ENCODE data around the gene NEURL1.

NEURL1 gene

GRCh38 chr10:103587073-103587472, 93.6 kb downstream of the NEURL1 start:
- no peak overlapping the region for H3K9ac ChIP-seq (ENCODE audit: low read length)
- no peak overlapping the region for H2BK12ac ChIP-seq (ENCODE audit: low read length in 2 of 2)
- H3K4me1 ChIP-seq (ENCODE audit: control insufficient read depth, insufficient read depth, low read depth, low read length), result peaks cover 5% of the 10 kb centered on the region
- no peak overlapping the region for H3K27ac ChIP-seq (ENCODE audit: low read length, poor library complexity, severe bottlenecking)
- no peak overlapping the region for H2BK120ac ChIP-seq (ENCODE audit: low read depth, low read length)
- DNase-seq, result no peak
- no peak overlapping the region for H4K91ac ChIP-seq (ENCODE audit: low read length)
- no peak overlapping the region for H4K8ac ChIP-seq (ENCODE audit: low read length)
- no peak overlapping the region for H2AK5ac ChIP-seq (ENCODE audit: low read length, severe bottlenecking)
- H3K4me3 ChIP-seq (ENCODE audit: insufficient read depth in 1 of 2, low read depth in 1 of 2, low read length in 2 of 2), result no peak overlapping the region
- no peaks in the 10 kb centered on the region for H3K79me1 ChIP-seq (replicated peaks; ENCODE audit: low read length, poor library complexity, severe bottlenecking)
- H2BK5ac ChIP-seq (ENCODE audit: low read depth, low read length, poor library complexity, severe bottlenecking), result no peak overlapping the region
- no peak overlapping the region for H2AFZ ChIP-seq (ENCODE audit: low read depth, low read length)
- no peaks in the 10 kb centered on the region for H3K9me3 ChIP-seq (ENCODE audit: control insufficient read depth, low read length)
- no peak overlapping the region for H3K18ac ChIP-seq (ENCODE audit: low read depth in 1 of 2, low read length in 2 of 2)
- no peak overlapping the region for H3K23ac ChIP-seq (ENCODE audit: low read length in 2 of 2)
- no peak overlapping the region for H3K4ac ChIP-seq (ENCODE audit: low read depth in 1 of 2, low read length in 2 of 2)
- H3K27me3 ChIP-seq (ENCODE audit: control insufficient read depth in 1 of 2, insufficient read depth in 1 of 2, low read length in 2 of 2), result peaks cover 33 to 34% of the 10 kb centered on the region in 2 experiments
- H2BK15ac ChIP-seq (ENCODE audit: low read depth, poor library complexity, severe bottlenecking), result no peak overlapping the region
- H3K36me3 ChIP-seq (ENCODE audit: control insufficient read depth in 1 of 2, insufficient read depth in 2 of 2, low read depth in 1 of 2, low read length in 2 of 2), result peaks cover 0 to 3% of the 10 kb centered on the region in 2 experiments
- no peak overlapping the region for H3K4me2 ChIP-seq (ENCODE audit: low read length, poor library complexity, severe bottlenecking)
- no peak overlapping the region for H3K14ac ChIP-seq (ENCODE audit: low read length in 2 of 2)

GRCh38 chr10:103589074-103589630, 95.6 kb downstream of the NEURL1 start:
- Histone ChIP-seq H2BK120ac (ENCODE audit: low read depth, low read length) (no peak overlapping the region), H3K14ac (ENCODE audit: low read length in 2 of 2) (peak overlapping the region in 1 of 2 experiments; percentile 19), H3K18ac (ENCODE audit: low read depth in 1 of 2, low read length in 2 of 2) (no peak overlapping the region), H3K4me1 (ENCODE audit: control insufficient read depth, insufficient read depth, low read depth, low read length) (peaks cover 2% of the 10 kb centered on the region), H3K23ac (ENCODE audit: low read length in 2 of 2) (no peak overlapping the region), H3K27ac (ENCODE audit: low read length, poor library complexity, severe bottlenecking) (no peak overlapping the region), H4K8ac (ENCODE audit: low read length) (no peak overlapping the region), H2AFZ (ENCODE audit: low read depth, low read length) (no peak overlapping the region), H3K4me2 (ENCODE audit: low read length, poor library complexity, severe bottlenecking) (no peak overlapping the region), H2AK5ac (ENCODE audit: low read length, severe bottlenecking) (no peak overlapping the region), H4K91ac (ENCODE audit: low read length) (no peak overlapping the region), H3K4me3 (ENCODE audit: insufficient read depth in 1 of 2, low read depth in 1 of 2, low read length in 2 of 2) (no peak overlapping the region), H2BK5ac (ENCODE audit: low read depth, low read length, poor library complexity, severe bottlenecking) (no peak overlapping the region), H3K9ac (ENCODE audit: low read length) (no peak overlapping the region), H2BK15ac (ENCODE audit: low read depth, poor library complexity, severe bottlenecking) (no peak overlapping the region), H3K27me3 (ENCODE audit: control insufficient read depth in 1 of 2, insufficient read depth in 1 of 2, low read length in 2 of 2) (peaks cover 13 to 30% of the 10 kb centered on the region in 2 experiments), H3K36me3 (ENCODE audit: control insufficient read depth in 1 of 2, insufficient read depth in 2 of 2, low read depth in 1 of 2, low read length in 2 of 2) (peaks cover 3% of the 10 kb centered on the region in 2 experiments), H3K79me1 (replicated peaks; ENCODE audit: low read length, poor library complexity, severe bottlenecking) (no peaks in the 10 kb centered on the region), H3K9me3 (ENCODE audit: control insufficient read depth, low read length) (no peaks in the 10 kb centered on the region), H2BK12ac (ENCODE audit: low read length in 2 of 2) (no peak overlapping the region), H3K4ac (ENCODE audit: low read depth in 1 of 2, low read length in 2 of 2) (no peak overlapping the region)
- 92% methylated on average over 15 of the region's 15 CpGs for WGBS
- DNase-seq, result no peak

DNA sequence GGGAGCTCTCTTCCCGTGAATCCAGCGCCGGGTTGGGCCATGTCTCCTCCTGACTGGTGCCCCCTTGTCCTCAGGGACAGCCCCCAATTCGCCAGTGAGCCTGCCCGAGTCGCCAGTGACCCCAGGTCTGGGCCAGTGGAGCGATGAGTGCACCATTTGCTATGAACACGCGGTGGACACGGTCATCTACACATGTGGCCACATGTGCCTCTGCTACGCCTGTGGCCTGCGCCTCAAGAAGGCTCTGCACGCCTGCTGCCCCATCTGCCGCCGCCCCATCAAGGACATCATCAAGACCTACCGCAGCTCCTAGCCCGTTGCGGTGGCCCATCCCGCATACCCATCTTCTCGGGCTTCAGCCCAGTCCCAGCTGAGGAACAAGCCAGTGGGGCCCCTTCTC, 96.6 kb downstream of the NEURL1 start:
- H3K23ac ChIP-seq (ENCODE audit: low read length in 2 of 2), result no peak overlapping the region
- DNase-seq, result no peak
- H3K36me3 ChIP-seq (ENCODE audit: control insufficient read depth in 1 of 2, insufficient read depth in 2 of 2, low read depth in 1 of 2, low read length in 2 of 2), result peaks cover 0 to 5% of the 10 kb centered on the region in 2 experiments
- H2BK15ac ChIP-seq (ENCODE audit: low read depth, poor library complexity, severe bottlenecking), result no peak overlapping the region
- no peak overlapping the region for H2AK5ac ChIP-seq (ENCODE audit: low read length, severe bottlenecking)
- H3K27me3 ChIP-seq (ENCODE audit: control insufficient read depth in 1 of 2, insufficient read depth in 1 of 2, low read length in 2 of 2), result peaks cover 4 to 34% of the 10 kb centered on the region in 2 experiments
- no peak overlapping the region for H2BK120ac ChIP-seq (ENCODE audit: low read depth, low read length)
- no peak overlapping the region for H2BK5ac ChIP-seq (ENCODE audit: low read depth, low read length, poor library complexity, severe bottlenecking)
- 93% methylated on average over 18 of the region's 20 CpGs for WGBS
- no peak overlapping the region for H3K27ac ChIP-seq (ENCODE audit: low read length, poor library complexity, severe bottlenecking)
- H3K14ac ChIP-seq (ENCODE audit: low read length in 2 of 2), result no peak overlapping the region
- no peaks in the 10 kb centered on the region for H3K79me1 ChIP-seq (replicated peaks; ENCODE audit: low read length, poor library complexity, severe bottlenecking)
- H4K8ac ChIP-seq (ENCODE audit: low read length), result no peak overlapping the region
- H2AFZ ChIP-seq (ENCODE audit: low read depth, low read length), result no peak overlapping the region
- H3K4me2 ChIP-seq (ENCODE audit: low read length, poor library complexity, severe bottlenecking), result no peak overlapping the region
- H4K91ac ChIP-seq (ENCODE audit: low read length), result no peak overlapping the region
- no peak overlapping the region for H3K9ac ChIP-seq (ENCODE audit: low read length)
- H3K18ac ChIP-seq (ENCODE audit: low read depth in 1 of 2, low read length in 2 of 2), result no peak overlapping the region
- H3K4me1 ChIP-seq (ENCODE audit: control insufficient read depth, insufficient read depth, low read depth, low read length), result no peaks in the 10 kb centered on the region
- H3K9me3 ChIP-seq (ENCODE audit: control insufficient read depth, low read length), result no peaks in the 10 kb centered on the region
- no peak overlapping the region for H2BK12ac ChIP-seq (ENCODE audit: low read length in 2 of 2)
- no peak overlapping the region for H3K4me3 ChIP-seq (ENCODE audit: insufficient read depth in 1 of 2, low read depth in 1 of 2, low read length in 2 of 2)
- no peak overlapping the region for H3K4ac ChIP-seq (ENCODE audit: low read depth in 1 of 2, low read length in 2 of 2)

DNA sequence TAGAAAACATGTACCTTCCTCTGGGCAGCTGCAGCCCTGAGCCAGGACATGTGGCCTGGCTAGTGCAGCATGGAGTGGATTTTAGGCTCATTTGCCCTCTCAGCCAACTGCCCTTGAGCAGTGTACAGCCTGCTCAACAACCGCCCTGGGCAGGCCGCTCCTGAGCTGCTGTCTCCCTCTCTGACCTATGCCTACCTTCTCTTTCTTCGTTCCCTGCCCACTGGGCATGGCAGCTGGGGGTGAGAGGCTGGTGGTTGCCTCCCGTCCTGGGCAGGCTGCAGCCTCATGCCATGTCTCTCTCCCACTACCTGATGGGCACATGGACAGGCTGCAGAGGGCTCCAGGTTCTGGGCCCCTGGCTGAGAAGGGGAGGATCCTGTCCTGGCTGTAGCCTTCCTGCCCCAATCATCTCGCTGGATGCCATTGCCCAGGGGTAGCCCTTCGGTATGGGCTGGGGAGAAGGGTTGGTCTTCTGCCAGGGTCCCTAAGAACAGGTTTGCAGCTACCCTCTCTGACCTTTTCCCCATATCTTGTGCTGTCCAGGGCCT, 97.3 kb downstream of the NEURL1 start:
- Histone ChIP-seq H3K27me3 (ENCODE audit: control insufficient read depth in 1 of 2, insufficient read depth in 1 of 2, low read length in 2 of 2) (peaks cover 0 to 40% of the 10 kb centered on the region in 2 experiments), H2BK15ac (ENCODE audit: low read depth, poor library complexity, severe bottlenecking) (no peak overlapping the region), H4K91ac (ENCODE audit: low read length) (no peak overlapping the region), H3K23ac (ENCODE audit: low read length in 2 of 2) (no peak overlapping the region), H2BK120ac (ENCODE audit: low read depth, low read length) (no peak overlapping the region), H2AFZ (ENCODE audit: low read depth, low read length) (no peak overlapping the region), H4K8ac (ENCODE audit: low read length) (no peak overlapping the region), H3K9ac (ENCODE audit: low read length) (no peak overlapping the region), H3K9me3 (ENCODE audit: control insufficient read depth, low read length) (no peaks in the 10 kb centered on the region), H3K4ac (ENCODE audit: low read depth in 1 of 2, low read length in 2 of 2) (no peak overlapping the region), H3K79me1 (replicated peaks; ENCODE audit: low read length, poor library complexity, severe bottlenecking) (no peaks in the 10 kb centered on the region), H3K4me3 (ENCODE audit: insufficient read depth in 1 of 2, low read depth in 1 of 2, low read length in 2 of 2) (no peak overlapping the region), H3K4me1 (ENCODE audit: control insufficient read depth, insufficient read depth, low read depth, low read length) (no peaks in the 10 kb centered on the region), H2BK5ac (ENCODE audit: low read depth, low read length, poor library complexity, severe bottlenecking) (no peak overlapping the region), H3K36me3 (ENCODE audit: control insufficient read depth in 1 of 2, insufficient read depth in 2 of 2, low read depth in 1 of 2, low read length in 2 of 2) (peaks cover 0 to 7% of the 10 kb centered on the region in 2 experiments), H3K4me2 (ENCODE audit: low read length, poor library complexity, severe bottlenecking) (no peak overlapping the region), H2BK12ac (ENCODE audit: low read length in 2 of 2) (no peak overlapping the region), H3K14ac (ENCODE audit: low read length in 2 of 2) (no peak overlapping the region), H3K27ac (ENCODE audit: low read length, poor library complexity, severe bottlenecking) (no peak overlapping the region), H3K18ac (ENCODE audit: low read depth in 1 of 2, low read length in 2 of 2) (no peak overlapping the region), H2AK5ac (ENCODE audit: low read length, severe bottlenecking) (no peak overlapping the region)
- WGBS, result 97% methylated on average over 5 of the region's 6 CpGs
- DNase-seq, result no peak
